HK-2 (cell line): ENCODE data around the gene DDN.

ENCODE experiments used
- DNase-seq: peaks from one replicate; pipeline ENCODE4 v3.0.0-alpha.2; 2018; ENCODE audit not compliant: unreplicated experiment

The DDN gene

GRCh38 chr12:48999371-49000131 lies at the start of gene DDN:
Gene DDN, minus strand, starts transcription at chr12:48999375. Its CDS starts 88 bp downstream, at chr12:48999287.
- DNase-seq = peak; percentile 53

DNA sequence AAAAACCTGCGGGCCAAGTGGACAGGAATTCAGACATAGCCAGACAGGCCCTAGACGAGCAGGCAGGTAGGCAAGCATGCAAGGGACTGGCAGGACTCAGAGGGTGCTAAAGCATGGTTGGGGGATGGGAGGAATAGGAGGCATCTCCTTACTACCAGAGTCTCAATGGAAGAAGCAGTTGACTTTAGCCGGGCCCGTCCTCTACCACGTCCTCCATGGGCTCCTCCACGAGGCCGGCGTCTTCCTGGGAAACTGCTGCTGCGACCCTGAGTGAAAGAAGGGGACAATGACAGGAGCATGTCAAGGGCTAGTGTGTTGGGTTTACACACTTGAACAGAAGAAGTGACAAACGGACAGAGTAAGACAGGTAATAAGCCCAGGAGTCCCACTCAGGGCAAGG lies 49.8 kb upstream of the DDN start:
- DNase-seq = no peak

- no peak for DNase-seq
Observed at GRCh38 chr12:49046129-49046895, 47.1 kb upstream of the DDN start.

GRCh38 chr12:49044660-49045059 lies 45.5 kb upstream of the DDN start:
- no peak for DNase-seq

DNA sequence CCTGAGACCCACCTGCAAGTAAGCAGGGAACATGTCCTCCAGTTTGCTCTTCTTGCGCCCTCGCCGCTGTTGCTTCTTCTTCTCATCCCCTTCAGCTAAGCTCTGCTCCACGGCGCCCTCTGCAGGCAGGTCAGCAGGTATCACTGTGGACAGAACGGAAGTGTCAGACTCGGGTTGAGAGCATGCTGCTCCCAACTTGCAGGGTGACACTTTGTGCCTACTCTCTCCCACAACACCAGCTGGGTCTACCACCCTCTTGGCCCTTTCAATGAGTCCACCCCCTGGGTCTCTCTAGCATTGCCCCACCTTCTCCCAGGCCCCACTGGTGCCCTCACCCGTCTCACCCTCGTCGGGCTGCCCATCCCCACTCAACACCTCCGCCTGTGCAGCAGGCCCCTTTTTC lies 44.7 kb upstream of the DDN start:
- DNase-seq = no peak

- no peak for DNase-seq
Observed at GRCh38 chr12:49043241-49043640, 44.1 kb upstream of the DDN start.

DNA sequence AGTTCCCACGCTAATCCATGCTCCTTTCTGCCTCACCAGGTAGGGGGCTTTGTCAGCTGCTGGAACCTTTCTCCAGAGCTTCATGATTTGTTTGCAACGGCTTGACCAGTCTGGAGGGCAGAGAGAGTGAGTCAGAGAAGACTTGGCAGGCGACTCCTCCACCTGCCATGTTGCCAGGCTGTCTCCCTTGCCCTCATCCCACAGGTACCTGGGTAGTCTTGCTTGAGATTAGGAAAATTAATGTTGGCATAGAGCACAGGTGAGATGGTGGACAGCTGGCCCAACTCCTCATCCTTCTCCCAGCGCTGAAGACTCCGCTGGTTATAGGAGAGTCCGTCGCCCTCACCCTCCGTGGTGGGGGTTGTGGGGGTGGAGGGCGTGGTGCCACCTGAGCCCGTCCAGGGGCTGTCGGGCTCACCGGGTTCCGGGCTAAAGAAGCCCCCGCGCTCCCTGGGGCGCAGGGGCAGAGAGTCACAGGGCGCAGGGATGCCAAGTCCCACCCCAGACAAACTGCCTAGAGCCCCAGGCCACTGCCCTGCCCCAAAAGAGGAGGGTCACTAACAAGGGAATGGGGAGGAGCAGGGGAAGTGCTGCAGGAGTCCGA lies 42.8 kb upstream of the DDN start:
- DNase-seq = no peak

DNA sequence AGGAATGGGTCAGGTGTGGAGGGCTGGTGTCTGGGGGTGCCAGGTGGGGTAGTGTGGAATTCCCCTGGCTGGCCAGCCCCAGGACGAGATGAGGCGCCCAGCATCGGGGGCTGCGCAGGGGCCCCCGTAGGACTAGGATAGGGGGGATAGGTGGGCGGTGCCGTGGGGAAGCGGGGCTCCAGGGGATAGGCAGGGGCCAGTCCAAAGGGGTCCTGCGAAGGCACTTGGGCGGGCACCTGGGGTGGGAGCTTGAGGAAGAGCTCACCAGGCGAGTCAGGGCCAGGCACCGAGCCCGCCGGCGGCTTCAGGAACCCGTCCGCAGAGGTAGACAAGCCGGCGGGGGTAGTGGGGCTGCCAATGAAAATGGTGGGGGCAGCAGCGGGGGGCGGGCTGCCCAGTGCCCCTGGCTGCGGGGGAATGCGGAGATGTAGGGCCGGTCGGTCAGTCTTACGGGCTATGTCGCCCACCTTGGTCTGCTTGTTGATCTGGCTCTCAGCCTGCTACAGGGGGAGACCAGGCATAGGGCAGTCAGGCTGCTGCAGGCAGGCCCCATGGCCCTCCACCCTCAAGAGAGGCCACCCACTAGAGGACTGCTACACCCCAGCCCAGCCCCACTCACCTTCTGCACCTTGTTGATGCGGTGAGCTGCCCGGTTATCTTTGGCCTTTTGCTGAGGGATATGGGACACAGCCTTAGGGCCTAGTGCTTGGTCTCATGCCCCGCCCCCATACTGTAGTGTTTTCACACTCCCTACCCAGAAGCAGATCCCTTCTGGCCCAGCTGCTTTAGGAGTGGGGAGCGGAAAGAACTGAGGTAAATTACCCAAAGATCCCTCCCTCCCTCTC lies 42.1 kb upstream of the DDN start:
- DNase-seq = no peak

- no peak for DNase-seq
Observed at GRCh38 chr12:49040364-49040855, 41.2 kb upstream of the DDN start.

GRCh38 chr12:49039421-49040363 lies 40.5 kb upstream of the DDN start:
- DNase-seq = no peak

DNA sequence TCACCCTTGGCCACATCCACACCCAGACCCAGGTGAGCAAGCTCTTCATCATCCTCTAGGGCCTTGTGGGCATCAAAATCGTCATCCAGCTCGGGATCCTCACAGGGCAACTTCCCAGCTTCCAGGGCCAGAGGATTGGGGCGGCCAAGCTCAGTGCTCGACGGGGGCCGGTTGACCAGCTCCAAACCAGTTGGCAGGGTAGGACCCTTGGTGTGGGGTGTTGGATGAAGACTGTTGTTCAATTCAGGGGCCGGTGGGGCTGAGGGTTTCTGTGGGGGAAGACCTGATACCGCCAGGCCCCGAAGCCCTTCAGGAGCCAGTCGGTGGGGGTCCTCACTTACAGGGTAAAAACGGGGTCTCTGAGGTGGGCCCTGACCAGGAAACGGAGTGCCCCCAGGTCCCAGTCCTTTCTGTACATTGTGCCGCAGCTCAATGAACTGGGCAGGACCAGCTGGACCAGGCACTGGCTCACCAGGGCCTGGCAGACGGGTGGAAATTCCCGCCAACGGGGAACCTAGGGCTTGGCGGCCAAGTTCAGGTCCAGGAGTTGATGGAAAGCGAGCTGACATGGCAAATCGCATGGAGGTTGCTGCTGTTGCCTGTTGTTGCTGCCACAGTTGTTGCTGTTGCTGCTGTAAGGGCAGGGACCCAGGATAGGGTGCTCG lies 39.2 kb upstream of the DDN start:
- DNase-seq = no peak

DNA sequence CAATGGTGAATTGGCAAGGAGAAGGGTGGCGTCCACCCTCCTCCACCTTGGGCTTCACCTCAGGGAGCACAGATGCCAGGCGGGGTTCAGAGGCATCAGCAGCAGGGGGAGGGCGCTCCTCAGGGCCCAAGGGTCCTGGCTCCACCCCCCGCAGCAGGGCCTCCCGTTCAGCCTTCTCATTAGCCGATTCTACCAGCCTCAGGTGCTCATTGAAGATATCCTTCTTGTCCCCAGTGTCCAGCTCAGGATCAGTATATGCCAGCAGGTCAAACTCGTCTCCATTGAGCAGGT lies 38.7 kb upstream of the DDN start:
- DNase-seq = no peak

DNA sequence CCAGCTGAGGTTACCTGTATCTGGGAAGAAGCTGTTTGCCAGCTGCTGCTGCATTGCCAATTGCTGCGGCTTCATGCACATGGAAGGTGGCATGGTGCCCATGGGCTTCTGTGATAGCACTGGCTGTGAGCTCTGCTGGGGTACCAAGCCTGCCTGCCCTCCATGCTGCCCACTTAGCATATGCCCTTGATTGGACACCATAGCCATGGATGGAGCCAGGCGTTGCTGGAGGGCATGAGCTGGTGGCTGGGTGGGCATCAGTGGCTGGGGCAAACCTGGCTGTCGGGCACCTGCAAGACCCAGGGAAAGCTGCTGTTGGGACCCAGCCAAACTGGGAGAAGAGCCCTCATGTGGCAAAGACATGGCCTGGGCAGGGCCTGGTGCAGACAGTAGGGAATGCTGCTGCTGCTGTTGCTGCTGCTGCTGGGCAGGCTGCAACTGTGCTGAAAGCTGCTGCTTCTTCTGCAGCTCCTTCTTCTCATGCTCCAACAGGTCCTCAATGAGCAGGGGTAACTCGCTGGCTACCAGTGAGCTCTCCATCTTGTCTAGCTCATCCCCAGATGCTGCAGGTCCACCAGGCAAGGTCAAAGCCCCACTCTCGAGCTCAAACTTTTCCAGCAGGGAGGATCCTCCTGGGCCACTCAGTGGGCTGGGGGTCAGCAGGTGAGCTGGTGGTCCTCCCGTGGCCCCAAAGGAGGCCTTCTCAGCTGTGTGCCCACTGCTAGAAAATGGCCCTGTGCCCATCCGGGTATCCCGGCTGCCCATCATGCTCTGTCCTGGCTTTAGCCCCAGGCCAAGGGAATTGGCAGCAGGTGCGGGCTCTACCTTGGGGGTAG lies 38.2 kb upstream of the DDN start:
- no peak for DNase-seq

GRCh38 chr12:49036029-49036428 lies 36.9 kb upstream of the DDN start:
- no peak for DNase-seq

DNA sequence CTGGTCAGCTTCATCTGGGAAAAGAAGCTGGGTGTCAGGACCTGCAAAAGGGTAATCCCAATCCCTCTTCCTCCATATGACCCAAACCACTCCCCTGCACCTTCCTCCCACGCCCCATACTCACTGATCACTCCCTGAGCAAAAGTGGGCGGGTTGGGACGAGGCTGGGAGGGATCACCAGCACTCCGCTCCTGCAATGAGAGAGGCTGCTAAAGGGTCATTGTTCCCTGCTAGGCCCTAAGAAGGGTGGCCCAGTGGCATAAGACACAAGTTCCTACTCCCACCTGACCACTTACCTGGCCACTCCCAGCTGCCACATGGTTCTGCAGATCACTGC lies 35.1 kb upstream of the DDN start:
- DNase-seq = no peak

GRCh38 chr12:49033611-49034285 lies 34.6 kb upstream of the DDN start:
- DNase-seq = no peak

GRCh38 chr12:49032679-49033447 lies 33.7 kb upstream of the DDN start:
- DNase-seq = no peak

DNA sequence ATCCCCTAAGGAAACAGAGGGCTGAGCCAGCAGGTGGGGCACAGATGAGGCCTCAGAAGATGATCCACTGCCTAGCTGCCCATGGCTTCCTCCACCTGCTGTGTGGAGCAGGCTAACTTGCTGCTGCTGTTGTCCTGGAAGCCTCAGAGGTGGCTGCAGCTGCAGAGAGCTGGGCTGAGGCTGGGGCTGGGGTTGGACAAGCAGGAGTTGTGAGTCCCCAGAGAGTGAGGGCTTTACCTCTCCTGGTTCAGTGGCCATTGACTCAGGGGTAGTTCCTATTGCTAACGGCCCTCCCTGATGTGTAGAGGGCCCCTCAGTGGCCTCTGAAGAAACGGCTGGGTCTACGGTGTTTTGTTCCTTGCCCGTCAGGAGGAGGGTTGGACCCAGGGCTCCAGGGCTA lies 33.1 kb upstream of the DDN start:
- DNase-seq = no peak
